ENCODE measurements around the gene AKAP12.

AKAP12 gene

GRCh38 chr6:151239603-151240035 is at the start of gene AKAP12:
Gene AKAP12 (plus strand): TSS chr6:151239967. CDS start chr6:151240563, 596 bp downstream.
- DNase-seq = no peak

- DNase-seq = no peak
These were observed 48.2 kb upstream of the AKAP12 start for GRCh38 chr6:151191527-151191926.

- no peak for DNase-seq
These were observed 43.2 kb upstream of the AKAP12 start for GRCh38 chr6:151196555-151196954.

- no peak for DNase-seq
These were observed 42.2 kb upstream of the AKAP12 start for GRCh38 chr6:151197556-151197955.

- no peak for DNase-seq
These were observed 39.8 kb upstream of the AKAP12 start for GRCh38 chr6:151199991-151200390.

GRCh38 chr6:151205721-151206600 is 33.8 kb upstream of the AKAP12 start:
- no peak for DNase-seq

- no peak for DNase-seq
These were observed 32.1 kb upstream of the AKAP12 start for GRCh38 chr6:151207674-151208073.

GRCh38 chr6:151209071-151209831 is 30.5 kb upstream of the AKAP12 start:
- no peak for DNase-seq

- DNase-seq = no peak
These were observed 28.7 kb upstream of the AKAP12 start for GRCh38 chr6:151211075-151211474.

GRCh38 chr6:151213352-151213751 is 26.4 kb upstream of the AKAP12 start:
- no peak for DNase-seq

- no peak for DNase-seq
These were observed 23.8 kb upstream of the AKAP12 start for GRCh38 chr6:151215999-151216398.

GRCh38 chr6:151216804-151217203 is 23.0 kb upstream of the AKAP12 start:
- no peak for DNase-seq

GRCh38 chr6:151219192-151219591 is 20.6 kb upstream of the AKAP12 start:
- DNase-seq = no peak

- no peak for DNase-seq
These were observed 15.7 kb upstream of the AKAP12 start for GRCh38 chr6:151224076-151224475.

GRCh38 chr6:151225919-151226318 is 13.8 kb upstream of the AKAP12 start:
- DNase-seq = no peak

- DNase-seq = no peak
These were observed 10.9 kb upstream of the AKAP12 start for GRCh38 chr6:151228788-151229400.

- peak; percentile 76 for DNase-seq
These were observed 10.1 kb upstream of the AKAP12 start for GRCh38 chr6:151229401-151230276.

- no peak for DNase-seq
These were observed 9.5 kb upstream of the AKAP12 start for GRCh38 chr6:151230277-151230577.

- no peak for DNase-seq
These were observed 6.9 kb upstream of the AKAP12 start for GRCh38 chr6:151232899-151233298.

GRCh38 chr6:151233731-151234130 is 6.0 kb upstream of the AKAP12 start:
- DNase-seq = no peak

- no peak for DNase-seq
These were observed 2.9 kb upstream of the AKAP12 start for GRCh38 chr6:151236668-151237401.
